ENCODE measurements around the gene BHLHE40. TPM values are rescaled to one million over a fixed set of nuclear protein-coding genes. Genes with fewer than 3 reads are reported as not detected.

Gene BHLHE40
- total and polyA plus RNA-seq, 10 of the 15 experiments (the other 5 are each of a cell fraction or from before 2014, with no cell fraction given): 25.2 to 106 (median 51.4) TPM

DNA sequence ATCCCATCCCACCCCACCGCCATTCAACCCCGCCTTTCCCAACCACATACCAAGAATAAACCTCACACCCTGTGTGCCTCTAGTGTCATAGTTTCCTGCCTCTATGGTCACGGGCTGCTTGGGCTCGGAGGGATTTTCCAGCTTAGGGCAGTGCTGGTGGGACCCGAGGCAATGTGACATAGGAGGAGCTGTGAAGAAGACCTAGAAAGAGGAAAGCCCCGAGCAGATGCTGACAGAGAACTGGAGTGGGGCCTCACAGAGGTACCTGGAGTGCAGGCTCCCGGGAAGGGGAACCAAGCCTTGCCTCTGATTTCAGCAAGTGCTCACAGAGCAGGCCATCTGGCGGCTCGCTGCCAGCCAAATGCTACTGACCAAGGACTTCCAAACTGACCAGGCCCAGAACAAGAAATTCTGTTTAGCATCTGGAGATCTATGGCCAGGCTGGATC lies 27.5 kb downstream of the BHLHE40 start:
- Histone ChIP-seq H3K4me1 (ENCODE audit: control insufficient read depth, insufficient read depth, low read length) (peaks cover 53% of the 10 kb centered on the region), H3K4me3 (0 out of 2 replicates have a peak overlapping the region, but pooled peaks have one; percentile 26), H3K36me3 (ENCODE audit: control insufficient read depth in 2 of 2, insufficient read depth in 2 of 2, low read length in 1 of 2) (no peaks in the 10 kb centered on the region), H3K9ac (ENCODE audit: control insufficient read depth, insufficient read depth, low read length) (peak overlapping the region; percentile 71), H3K79me2 (ENCODE audit: control insufficient read depth, insufficient read depth, low read length) (no peaks in the 10 kb centered on the region), H2AFZ (ENCODE audit: control insufficient read depth, low read depth, low read length) (no peak overlapping the region; the same call in 1 of the 2 replicates), H3K27me3 (replicated peaks in 1 of 2; ENCODE audit: control insufficient read depth in 2 of 2, insufficient read depth in 2 of 2, low read length in 1 of 2) (no peaks in the 10 kb centered on the region), H3K4me2 (ENCODE audit: control insufficient read depth, insufficient read depth) (peak overlapping the region; percentile 85), H3K9me3 (replicated peaks; ENCODE audit: control insufficient read depth, insufficient read depth, low read length) (no peaks in the 10 kb centered on the region), H3K27ac (ENCODE audit: control insufficient read depth, insufficient read depth) (peak overlapping the region; percentile 94), H4K20me1 (ENCODE audit: control insufficient read depth, insufficient read depth) (no peaks in the 10 kb centered on the region)
- intact Hi-C loops (cut with micrococcal nuclease; ENCODE audit: unreplicated experiment): loop anchor here (2.0 kb wide), 1 partner anchor 16 kb away; no protein-coding TSS in a partner anchor
- in situ Hi-C loops (cut with MboI): no loop called here
- DNase-seq (ENCODE audit: low read depth, low spot score): peak; percentile 95
- FAIRE-seq: peak; percentile 68
- ChIA-PET CTCF (interaction anchor here (0.7 to 23.1 kb wide), 9 partner anchors 13 to 295 kb away, joined by 3 to 330 read pairs (median 6); partner anchors contain the start of gene BHLHE40), RAD21 (ENCODE audit: unreplicated experiment) (interaction anchor here (0.6 to 16.6 kb wide), 19 partner anchors 7 to 296 kb away, joined by 3 to 421 read pairs (median 7); partner anchors contain the start of gene BHLHE40), POLR2A (interaction anchor here (1.0 to 5.8 kb wide), 8 partner anchors 10 to 250 kb away, joined by 3 to 111 read pairs (median 10); partner anchors contain the start of gene BHLHE40), SMC1A (ENCODE audit: uncharacterized antibody, unreplicated experiment) (interaction anchor here (0.8 to 6.1 kb wide), 16 partner anchors 11 to 295 kb away, joined by 3 to 186 read pairs (median 6); partner anchors contain the start of gene BHLHE40)
- under 1% methylated on average over 9 of the region's 9 CpGs for WGBS (ENCODE audit: insufficient coverage, insufficient replicate concordance, low lambda C conversion rate, missing lambda C conversion rate)
- ATAC-seq: peak; percentile 78
- no TSS peak for BruUV-seq (replicated peaks)
- TF ChIP-seq, protein P1, sequence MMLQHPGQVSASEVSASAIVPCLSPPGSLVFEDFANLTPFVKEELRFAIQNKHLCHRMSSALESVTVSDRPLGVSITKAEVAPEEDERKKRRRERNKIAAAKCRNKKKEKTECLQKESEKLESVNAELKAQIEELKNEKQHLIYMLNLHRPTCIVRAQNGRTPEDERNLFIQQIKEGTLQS (IDR thresholded peaks at IDR 0.05; ENCODE audit: borderline replicate concordance, extremely low read depth, low read depth, low read length): no peak
- no peak for TF ChIP-seq KDM1A (IDR thresholded peaks at IDR 0.05; ENCODE audit: borderline replicate concordance)
- no peak for TF ChIP-seq NRF1 (conservative IDR thresholded peaks at IDR 0.05; ENCODE audit: low read depth, low read length)
- TF ChIP-seq, protein P2, sequence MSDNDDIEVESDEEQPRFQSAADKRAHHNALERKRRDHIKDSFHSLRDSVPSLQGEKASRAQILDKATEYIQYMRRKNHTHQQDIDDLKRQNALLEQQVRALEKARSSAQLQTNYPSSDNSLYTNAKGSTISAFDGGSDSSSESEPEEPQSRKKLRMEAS (IDR thresholded peaks at IDR 0.05; ENCODE audit: low read depth, low read length): no peak
- TF ChIP-seq POLR2AphosphoS5 (IDR thresholded peaks at IDR 0.05; ENCODE audit: low read length): peak; percentile 92
- TF ChIP-seq, protein P3, sequence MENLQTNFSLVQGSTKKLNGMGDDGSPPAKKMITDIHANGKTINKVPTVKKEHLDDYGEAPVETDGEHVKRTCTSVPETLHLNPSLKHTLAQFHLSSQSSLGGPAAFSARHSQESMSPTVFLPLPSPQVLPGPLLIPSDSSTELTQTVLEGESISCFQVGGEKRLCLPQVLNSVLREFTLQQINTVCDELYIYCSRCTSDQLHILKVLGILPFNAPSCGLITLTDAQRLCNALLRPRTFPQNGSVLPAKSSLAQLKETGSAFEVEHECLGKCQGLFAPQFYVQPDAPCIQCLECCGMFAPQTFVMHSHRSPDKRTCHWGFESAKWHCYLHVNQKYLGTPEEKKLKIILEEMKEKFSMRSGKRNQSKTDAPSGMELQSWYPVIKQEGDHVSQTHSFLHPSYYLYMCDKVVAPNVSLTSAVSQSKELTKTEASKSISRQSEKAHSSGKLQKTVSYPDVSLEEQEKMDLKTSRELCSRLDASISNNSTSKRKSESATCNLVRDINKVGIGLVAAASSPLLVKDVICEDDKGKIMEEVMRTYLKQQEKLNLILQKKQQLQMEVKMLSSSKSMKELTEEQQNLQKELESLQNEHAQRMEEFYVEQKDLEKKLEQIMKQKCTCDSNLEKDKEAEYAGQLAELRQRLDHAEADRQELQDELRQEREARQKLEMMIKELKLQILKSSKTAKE (IDR thresholded peaks at IDR 0.05; ENCODE audit: low read depth, poor library complexity, severe bottlenecking): peak; percentile 93
- peak; percentile 94 for TF ChIP-seq IRF4 (IDR thresholded peaks at IDR 0.05; ENCODE audit: low read depth, low read length)
- TF ChIP-seq ZNF274 (IDR thresholded peaks at IDR 0.05; ENCODE audit: insufficient read depth, insufficient read length): no peak
- TF ChIP-seq BCL11A (IDR thresholded peaks at IDR 0.05; ENCODE audit: low read depth, low read length): peak; percentile 96
- TF ChIP-seq, protein P4, sequence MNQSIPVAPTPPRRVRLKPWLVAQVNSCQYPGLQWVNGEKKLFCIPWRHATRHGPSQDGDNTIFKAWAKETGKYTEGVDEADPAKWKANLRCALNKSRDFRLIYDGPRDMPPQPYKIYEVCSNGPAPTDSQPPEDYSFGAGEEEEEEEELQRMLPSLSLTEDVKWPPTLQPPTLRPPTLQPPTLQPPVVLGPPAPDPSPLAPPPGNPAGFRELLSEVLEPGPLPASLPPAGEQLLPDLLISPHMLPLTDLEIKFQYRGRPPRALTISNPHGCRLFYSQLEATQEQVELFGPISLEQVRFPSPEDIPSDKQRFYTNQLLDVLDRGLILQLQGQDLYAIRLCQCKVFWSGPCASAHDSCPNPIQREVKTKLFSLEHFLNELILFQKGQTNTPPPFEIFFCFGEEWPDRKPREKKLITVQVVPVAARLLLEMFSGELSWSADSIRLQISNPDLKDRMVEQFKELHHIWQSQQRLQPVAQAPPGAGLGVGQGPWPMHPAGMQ (IDR thresholded peaks at IDR 0.05; ENCODE audit: borderline replicate concordance): peak; percentile 47; the same call in 1 of the 2 replicates
- TF ChIP-seq, protein P5, sequence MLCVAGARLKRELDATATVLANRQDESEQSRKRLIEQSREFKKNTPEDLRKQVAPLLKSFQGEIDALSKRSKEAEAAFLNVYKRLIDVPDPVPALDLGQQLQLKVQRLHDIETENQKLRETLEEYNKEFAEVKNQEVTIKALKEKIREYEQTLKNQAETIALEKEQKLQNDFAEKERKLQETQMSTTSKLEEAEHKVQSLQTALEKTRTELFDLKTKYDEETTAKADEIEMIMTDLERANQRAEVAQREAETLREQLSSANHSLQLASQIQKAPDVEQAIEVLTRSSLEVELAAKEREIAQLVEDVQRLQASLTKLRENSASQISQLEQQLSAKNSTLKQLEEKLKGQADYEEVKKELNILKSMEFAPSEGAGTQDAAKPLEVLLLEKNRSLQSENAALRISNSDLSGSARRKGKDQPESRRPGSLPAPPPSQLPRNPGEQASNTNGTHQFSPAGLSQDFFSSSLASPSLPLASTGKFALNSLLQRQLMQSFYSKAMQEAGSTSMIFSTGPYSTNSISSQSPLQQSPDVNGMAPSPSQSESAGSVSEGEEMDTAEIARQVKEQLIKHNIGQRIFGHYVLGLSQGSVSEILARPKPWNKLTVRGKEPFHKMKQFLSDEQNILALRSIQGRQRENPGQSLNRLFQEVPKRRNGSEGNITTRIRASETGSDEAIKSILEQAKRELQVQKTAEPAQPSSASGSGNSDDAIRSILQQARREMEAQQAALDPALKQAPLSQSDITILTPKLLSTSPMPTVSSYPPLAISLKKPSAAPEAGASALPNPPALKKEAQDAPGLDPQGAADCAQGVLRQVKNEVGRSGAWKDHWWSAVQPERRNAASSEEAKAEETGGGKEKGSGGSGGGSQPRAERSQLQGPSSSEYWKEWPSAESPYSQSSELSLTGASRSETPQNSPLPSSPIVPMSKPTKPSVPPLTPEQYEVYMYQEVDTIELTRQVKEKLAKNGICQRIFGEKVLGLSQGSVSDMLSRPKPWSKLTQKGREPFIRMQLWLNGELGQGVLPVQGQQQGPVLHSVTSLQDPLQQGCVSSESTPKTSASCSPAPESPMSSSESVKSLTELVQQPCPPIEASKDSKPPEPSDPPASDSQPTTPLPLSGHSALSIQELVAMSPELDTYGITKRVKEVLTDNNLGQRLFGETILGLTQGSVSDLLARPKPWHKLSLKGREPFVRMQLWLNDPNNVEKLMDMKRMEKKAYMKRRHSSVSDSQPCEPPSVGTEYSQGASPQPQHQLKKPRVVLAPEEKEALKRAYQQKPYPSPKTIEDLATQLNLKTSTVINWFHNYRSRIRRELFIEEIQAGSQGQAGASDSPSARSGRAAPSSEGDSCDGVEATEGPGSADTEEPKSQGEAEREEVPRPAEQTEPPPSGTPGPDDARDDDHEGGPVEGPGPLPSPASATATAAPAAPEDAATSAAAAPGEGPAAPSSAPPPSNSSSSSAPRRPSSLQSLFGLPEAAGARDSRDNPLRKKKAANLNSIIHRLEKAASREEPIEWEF (IDR thresholded peaks at IDR 0.05; ENCODE audit: insufficient replicate concordance, low read depth, low read length): no peak
- no peak for TF ChIP-seq NFXL1 (IDR thresholded peaks at IDR 0.05; ENCODE audit: borderline replicate concordance)
- peak; percentile 91; the same call in 1 of the 2 replicates for TF ChIP-seq BACH1 (IDR thresholded peaks at IDR 0.05; ENCODE audit: borderline replicate concordance)
- peak; percentile 95 for TF ChIP-seq NBN (IDR thresholded peaks at IDR 0.05)

Measured in GM12878 (cell line).